Measurements from ENCODE around the gene ALDH3B2.

ALDH3B2 gene

DNA sequence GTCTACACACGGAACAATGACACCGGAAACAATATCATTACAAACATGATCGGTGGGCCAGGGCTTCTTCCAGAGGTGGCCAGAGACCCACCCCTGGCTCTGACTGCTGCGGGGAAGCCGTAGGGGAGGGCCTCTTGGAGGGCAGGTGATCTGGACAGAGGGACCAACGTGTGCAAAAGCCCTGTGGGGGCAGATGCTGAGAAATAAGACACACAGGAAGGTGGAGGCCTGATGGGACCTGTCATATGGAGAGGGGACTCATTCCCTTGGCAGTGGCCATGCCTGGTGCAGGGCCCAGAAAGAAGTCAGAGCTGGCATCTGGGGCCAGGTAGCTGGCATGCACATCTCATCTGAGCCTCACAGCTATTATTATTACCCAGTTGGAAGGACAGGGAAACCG is 1.1 kb downstream of the ALDH3B2 start:
- no peak for TF ChIP-seq EZH2phosphoT487 (IDR thresholded peaks at IDR 0.05; ENCODE audit: borderline replicate concordance, low read length)
- TF ChIP-seq, protein P1, sequence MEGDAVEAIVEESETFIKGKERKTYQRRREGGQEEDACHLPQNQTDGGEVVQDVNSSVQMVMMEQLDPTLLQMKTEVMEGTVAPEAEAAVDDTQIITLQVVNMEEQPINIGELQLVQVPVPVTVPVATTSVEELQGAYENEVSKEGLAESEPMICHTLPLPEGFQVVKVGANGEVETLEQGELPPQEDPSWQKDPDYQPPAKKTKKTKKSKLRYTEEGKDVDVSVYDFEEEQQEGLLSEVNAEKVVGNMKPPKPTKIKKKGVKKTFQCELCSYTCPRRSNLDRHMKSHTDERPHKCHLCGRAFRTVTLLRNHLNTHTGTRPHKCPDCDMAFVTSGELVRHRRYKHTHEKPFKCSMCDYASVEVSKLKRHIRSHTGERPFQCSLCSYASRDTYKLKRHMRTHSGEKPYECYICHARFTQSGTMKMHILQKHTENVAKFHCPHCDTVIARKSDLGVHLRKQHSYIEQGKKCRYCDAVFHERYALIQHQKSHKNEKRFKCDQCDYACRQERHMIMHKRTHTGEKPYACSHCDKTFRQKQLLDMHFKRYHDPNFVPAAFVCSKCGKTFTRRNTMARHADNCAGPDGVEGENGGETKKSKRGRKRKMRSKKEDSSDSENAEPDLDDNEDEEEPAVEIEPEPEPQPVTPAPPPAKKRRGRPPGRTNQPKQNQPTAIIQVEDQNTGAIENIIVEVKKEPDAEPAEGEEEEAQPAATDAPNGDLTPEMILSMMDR (IDR thresholded peaks at IDR 0.05; ENCODE audit: low read depth, low read length, poor library complexity, severe bottlenecking): no peak
- H4K20me1 ChIP-seq (ENCODE audit: control insufficient read depth, insufficient read depth, low read depth, low read length): no peaks in the 10 kb centered on the region

DNA sequence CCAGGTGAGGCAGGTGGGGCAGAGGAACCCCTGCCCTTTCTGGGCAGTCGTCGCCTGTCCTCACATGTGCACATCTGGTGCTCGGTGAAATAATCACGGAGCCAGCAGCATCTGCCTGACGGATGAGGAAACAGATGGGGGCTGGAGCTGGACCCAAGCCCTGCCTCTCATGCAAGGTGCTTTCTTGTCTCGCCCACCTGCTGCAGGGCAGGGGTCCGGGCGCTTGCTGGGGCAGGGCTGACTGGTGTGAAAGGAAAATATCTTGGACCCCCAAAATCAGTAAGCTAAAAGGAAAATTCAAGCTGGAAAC is 3.3 kb downstream of the ALDH3B2 start:
- TF ChIP-seq, protein P1 (IDR thresholded peaks at IDR 0.05; ENCODE audit: low read depth, low read length, poor library complexity, severe bottlenecking): no peak
- TF ChIP-seq EZH2phosphoT487 (IDR thresholded peaks at IDR 0.05; ENCODE audit: borderline replicate concordance, low read length): no peak
- H3K9me3 ChIP-seq (ENCODE audit: control insufficient read depth, insufficient read depth, low read length): peaks cover 10% of the 10 kb centered on the region; the same call in 1 of the 2 replicates
- no peaks in the 10 kb centered on the region for H4K20me1 ChIP-seq (ENCODE audit: control insufficient read depth, insufficient read depth, low read depth, low read length)
- no peak overlapping the region for H3K4me3 ChIP-seq (ENCODE audit: low read length)
- H3K4me1 ChIP-seq (ENCODE audit: control insufficient read depth, low read length): peaks cover 50% of the 10 kb centered on the region
- H3F3A ChIP-seq (ENCODE audit: control insufficient read depth, insufficient read depth): peaks cover 4% of the 10 kb centered on the region; the same call in 1 of the 2 replicates
- H3K79me2 ChIP-seq (ENCODE audit: control insufficient read depth, low read length): no peaks in the 10 kb centered on the region
- H3K27me3 ChIP-seq (ENCODE audit: control insufficient read depth, low read length): no peaks in the 10 kb centered on the region; the same call in 1 of the 2 replicates
- no peak overlapping the region for H3K27ac ChIP-seq (ENCODE audit: low read depth, low read length)
- H3K36me3 ChIP-seq (ENCODE audit: control insufficient read depth, low read length): no peaks in the 10 kb centered on the region
- H3K4me2 ChIP-seq (ENCODE audit: low read length): no peak overlapping the region
- H3K9me2 ChIP-seq (replicated peaks; ENCODE audit: control insufficient read depth, low read length): no peaks in the 10 kb centered on the region

More for the DNA sequence above, 1.1 kb downstream of the ALDH3B2 start:
- no peak overlapping the region for H3K4me2 ChIP-seq (ENCODE audit: low read length)
- no peaks in the 10 kb centered on the region for H3K9me2 ChIP-seq (replicated peaks; ENCODE audit: control insufficient read depth, low read length)
- H3F3A ChIP-seq (ENCODE audit: control insufficient read depth, insufficient read depth): peaks cover 4% of the 10 kb centered on the region; the same call in 1 of the 2 replicates
- H3K36me3 ChIP-seq (ENCODE audit: control insufficient read depth, low read length): no peaks in the 10 kb centered on the region
- no peaks in the 10 kb centered on the region for H3K79me2 ChIP-seq (ENCODE audit: control insufficient read depth, low read length)
- H3K27me3 ChIP-seq (ENCODE audit: control insufficient read depth, low read length): no peaks in the 10 kb centered on the region; the same call in 1 of the 2 replicates
- no peak overlapping the region for H3K27ac ChIP-seq (ENCODE audit: low read depth, low read length)
- peaks cover 28% of the 10 kb centered on the region for H3K4me1 ChIP-seq (ENCODE audit: control insufficient read depth, low read length)
- no peak overlapping the region for H3K4me3 ChIP-seq (ENCODE audit: low read length)
- H3K9me3 ChIP-seq (ENCODE audit: control insufficient read depth, insufficient read depth, low read length): peaks cover 10% of the 10 kb centered on the region; the same call in 1 of the 2 replicates

DNA sequence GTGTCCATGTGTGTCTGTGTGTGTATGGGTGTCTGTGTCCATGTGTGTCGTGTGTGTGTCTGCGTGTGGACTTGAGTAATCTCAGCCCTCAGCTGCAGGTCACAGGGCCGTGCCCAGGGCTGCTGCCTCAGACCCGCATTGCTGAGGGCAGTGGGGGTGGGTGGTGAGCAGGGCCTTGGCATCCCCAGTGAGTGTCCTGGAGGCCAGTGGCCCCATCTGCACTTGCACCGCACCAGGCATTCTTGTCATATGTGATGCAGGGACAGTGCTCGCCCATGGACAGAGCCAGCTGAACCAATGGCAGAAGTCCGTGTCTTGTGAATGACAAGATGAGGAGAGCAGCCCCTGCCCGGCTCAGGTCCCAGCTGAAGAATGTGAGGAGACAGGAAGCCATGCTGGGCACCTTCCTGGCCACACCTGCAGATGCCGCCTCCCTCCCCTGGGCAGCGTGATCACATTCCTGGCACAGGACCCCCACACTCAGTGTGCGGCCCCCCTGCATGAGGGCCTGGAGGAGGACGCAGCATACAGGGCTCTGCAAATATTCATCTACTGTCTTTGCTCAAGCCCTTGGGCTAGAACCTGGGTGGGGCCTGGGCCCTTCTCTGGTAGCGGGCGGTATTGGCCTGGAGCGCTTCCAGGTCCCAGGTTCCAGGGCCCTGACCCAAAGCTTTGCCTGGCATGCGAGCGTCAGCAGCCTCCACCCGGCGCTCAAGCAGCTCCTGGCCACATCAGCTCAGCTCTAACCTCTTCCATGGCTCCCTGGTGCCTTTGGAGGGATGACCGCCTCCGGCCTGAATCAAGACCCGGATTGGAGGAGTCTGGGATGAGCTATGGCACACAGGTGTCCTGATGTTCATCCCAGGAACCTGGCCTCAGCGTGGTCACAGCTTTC is 3.9 kb downstream of the ALDH3B2 start:
- H3K27ac ChIP-seq (ENCODE audit: low read depth, low read length): no peak overlapping the region
- no peaks in the 10 kb centered on the region for H3K36me3 ChIP-seq (ENCODE audit: control insufficient read depth, low read length)
- no peaks in the 10 kb centered on the region; the same call in 1 of the 2 replicates for H3K27me3 ChIP-seq (ENCODE audit: control insufficient read depth, low read length)
- H3K4me3 ChIP-seq (ENCODE audit: low read length): no peak overlapping the region
- H3K9me2 ChIP-seq (replicated peaks; ENCODE audit: control insufficient read depth, low read length): no peaks in the 10 kb centered on the region
- H3F3A ChIP-seq (ENCODE audit: control insufficient read depth, insufficient read depth): peaks cover 4% of the 10 kb centered on the region; the same call in 1 of the 2 replicates
- no peak for TF ChIP-seq EZH2phosphoT487 (IDR thresholded peaks at IDR 0.05; ENCODE audit: borderline replicate concordance, low read length)
- TF ChIP-seq, protein P1 (IDR thresholded peaks at IDR 0.05; ENCODE audit: low read depth, low read length, poor library complexity, severe bottlenecking): no peak
- H3K4me1 ChIP-seq (ENCODE audit: control insufficient read depth, low read length): peaks cover 54% of the 10 kb centered on the region
- H4K20me1 ChIP-seq (ENCODE audit: control insufficient read depth, insufficient read depth, low read depth, low read length): no peaks in the 10 kb centered on the region
- no peaks in the 10 kb centered on the region for H3K79me2 ChIP-seq (ENCODE audit: control insufficient read depth, low read length)
- H3K4me2 ChIP-seq (ENCODE audit: low read length): no peak overlapping the region
- peaks cover 8% of the 10 kb centered on the region; the same call in 1 of the 2 replicates for H3K9me3 ChIP-seq (ENCODE audit: control insufficient read depth, insufficient read depth, low read length)

Data from DOHH2 (cell line).